GM21360 (cell line): ENCODE measurements around the gene P2RX5.
"Not testable (repeated sequence)": the region's sequence is repeated elsewhere in the genome, so short reads cannot be mapped to it uniquely, and the experiment has no call there.

ENCODE experiments used
- ATAC-seq: cut with Tn5 transposase; IDR thresholded peaks from one replicate; pipeline ENCODE4 v1.9.1; 2021; ENCODE audit warnings: mild to moderate bottlenecking, moderate library complexity; ENCODE audit not compliant: unreplicated experiment

P2RX5 gene

GRCh38 chr17:3712811-3713463, 17.0 kb upstream of the P2RX5 start:
- ATAC-seq, result no peak

- peak; percentile 88 for ATAC-seq
Observed at GRCh38 chr17:3710951-3711383, 15.0 kb upstream of the P2RX5 start.

GRCh38 chr17:3708366-3708765, 12.4 kb upstream of the P2RX5 start:
- ATAC-seq, result no peak

- not testable (repeated sequence) for ATAC-seq
Observed at GRCh38 chr17:3705718-3705984, 9.7 kb upstream of the P2RX5 start.

- no peak for ATAC-seq
Observed at GRCh38 chr17:3704931-3705717, 9.2 kb upstream of the P2RX5 start.

GRCh38 chr17:3702041-3702539, 6.1 kb upstream of the P2RX5 start:
- ATAC-seq, result not testable (repeated sequence)

GRCh38 chr17:3699951-3700350, 4.0 kb upstream of the P2RX5 start:
- no peak for ATAC-seq

GRCh38 chr17:3698139-3698538, 2.2 kb upstream of the P2RX5 start:
- no peak for ATAC-seq

GRCh38 chr17:3697103-3697476, 1.1 kb upstream of the P2RX5 start:
- ATAC-seq, result no peak

- ATAC-seq, result no peak
Observed at GRCh38 chr17:3695129-3695722, 729 bp downstream of the P2RX5 start.

GRCh38 chr17:3693829-3694231, 2.1 kb downstream of the P2RX5 start:
- ATAC-seq, result peak; percentile 37

GRCh38 chr17:3693141-3693540, 2.8 kb downstream of the P2RX5 start:
- ATAC-seq, result no peak

- no peak for ATAC-seq
Observed at GRCh38 chr17:3692346-3692745, 3.6 kb downstream of the P2RX5 start.

- no peak for ATAC-seq
Observed at GRCh38 chr17:3691617-3692067, 4.3 kb downstream of the P2RX5 start.

GRCh38 chr17:3690094-3690715, 5.8 kb downstream of the P2RX5 start:
- no peak for ATAC-seq

GRCh38 chr17:3689262-3690093, 6.5 kb downstream of the P2RX5 start:
- ATAC-seq, result no peak

- no peak for ATAC-seq
Observed at GRCh38 chr17:3688852-3689261, 7.1 kb downstream of the P2RX5 start.

- no peak for ATAC-seq
Observed at GRCh38 chr17:3688027-3688553, 7.9 kb downstream of the P2RX5 start.

GRCh38 chr17:3685174-3685573, 10.8 kb downstream of the P2RX5 start:
- ATAC-seq, result no peak

GRCh38 chr17:3683054-3683511, 12.9 kb downstream of the P2RX5 start:
- no peak for ATAC-seq
